IMR-90 (cell line): ENCODE data around the gene PPP1R27.

ENCODE experiments used
- BHLHE40 ChIP-seq: fragments of 150-350 bp; IDR thresholded peaks from 2 replicates; pipeline ENCODE4 v1.6.1; 2016; ENCODE audit warnings: mild to moderate bottlenecking, low read depth, low read length
- CEBPB ChIP-seq: IDR thresholded peaks from 2 replicates; pipeline ENCODE4 v1.6.1; 2012; ENCODE audit warnings: low read depth, low read length, improper control_type of control experiment
- FOS ChIP-seq: fragments of 150-350 bp; IDR thresholded peaks from 2 replicates; pipeline ENCODE4 v1.6.1; 2016; ENCODE audit warnings: low read depth, low read length
- MAFK ChIP-seq: IDR thresholded peaks from 2 replicates; pipeline ENCODE4 v1.6.1; 2012; ENCODE audit warnings: low read depth, low read length, improper control_type of control experiment
- MAZ ChIP-seq: IDR thresholded peaks from 2 replicates; pipeline ENCODE4 v1.6.1; 2012; ENCODE audit warnings: low read depth, mild to moderate bottlenecking, low read length, improper control_type of control experiment, moderate library complexity, borderline replicate concordance
- MXI1 ChIP-seq: IDR thresholded peaks from 2 replicates; pipeline ENCODE4 v1.6.1; 2012; ENCODE audit warnings: low read depth, mild to moderate bottlenecking, low read length, moderate library complexity, borderline replicate concordance
- POLR2A ChIP-seq: IDR thresholded peaks from 2 replicates; pipeline ENCODE4 v1.6.1; 2012; ENCODE audit warnings: mild to moderate bottlenecking, low read depth, low read length
- RAD21 ChIP-seq: IDR thresholded peaks from 2 replicates; pipeline ENCODE4 v1.6.1; 2012; ENCODE audit warnings: low read length, improper control_type of control experiment
- RCOR1 ChIP-seq: IDR thresholded peaks from 2 replicates; pipeline ENCODE4 v1.6.1; 2012; ENCODE audit warnings: mild to moderate bottlenecking, low read length, improper control_type of control experiment; ENCODE audit not compliant: insufficient replicate concordance
- RFX5 ChIP-seq: IDR thresholded peaks from 2 replicates; pipeline ENCODE4 v1.8.0; 2012; ENCODE audit warnings: low read depth, mild to moderate bottlenecking, low read length, moderate library complexity
- SMC3 ChIP-seq: fragments of 150-350 bp; IDR thresholded peaks from 2 replicates; pipeline ENCODE4 v1.6.1; 2016; ENCODE audit warnings: low read depth, mild to moderate bottlenecking, antibody characterized with exemption, low read length, moderate library complexity
- TF ChIP-seq, protein P1 (sequence below): conservative IDR thresholded peaks from 2 replicates; pipeline ENCODE4 v1.5.1; 2012; ENCODE audit warnings: mild to moderate bottlenecking, low read depth, low read length, improper control_type of control experiment
- TF ChIP-seq, protein P2 (sequence below): fragments of 150-350 bp; IDR thresholded peaks from 2 replicates; pipeline ENCODE4 v1.6.1; 2017; ENCODE audit warnings: mild to moderate bottlenecking, antibody characterized with exemption, low read length, low read depth
- TF ChIP-seq, protein P3 (sequence below): fragments of 150-350 bp; IDR thresholded peaks from 2 replicates; pipeline ENCODE4 v1.6.1; 2016; ENCODE audit warnings: low read depth, mild to moderate bottlenecking, low read length, moderate library complexity, borderline replicate concordance

DNA sequence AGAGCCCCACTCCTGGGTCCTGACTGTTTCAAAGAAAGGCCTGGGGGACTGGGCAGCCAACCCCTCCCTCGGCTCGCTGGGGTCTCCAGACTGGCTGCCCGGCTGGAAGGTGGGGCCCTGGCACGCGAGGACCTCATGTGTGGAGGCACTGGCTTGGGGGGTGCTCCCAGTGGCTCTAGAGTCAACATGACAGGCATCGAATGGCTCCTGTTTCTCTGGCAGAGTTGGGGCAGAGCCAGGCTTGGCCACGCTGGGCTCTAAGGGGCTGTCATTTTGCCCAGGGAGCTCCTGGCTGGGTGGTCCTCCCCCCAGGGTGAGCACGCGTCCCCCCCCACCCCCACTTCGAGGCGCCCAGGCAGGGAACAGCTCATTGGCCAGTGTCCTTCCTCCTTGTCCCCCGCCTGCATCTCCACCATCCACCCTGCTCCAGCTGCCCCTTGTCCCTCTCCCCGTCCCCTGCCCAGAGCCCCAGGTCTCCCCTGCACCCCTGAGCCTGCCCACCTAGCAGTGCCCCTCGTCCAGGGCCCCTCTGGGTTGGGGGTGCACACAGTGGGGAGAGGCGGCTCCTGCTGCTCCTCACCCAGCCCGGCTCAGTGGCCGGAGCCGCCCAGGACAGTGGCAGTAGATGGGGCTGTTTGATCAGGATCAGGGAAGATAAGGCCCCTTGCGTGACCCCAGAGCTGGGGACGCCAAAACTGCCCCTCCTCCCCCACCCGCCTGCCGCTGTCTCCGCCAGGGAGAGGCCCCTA lies 28.2 kb downstream of the PPP1R27 start:
- TF ChIP-seq SMC3: no peak
- TF ChIP-seq MAFK: no peak
- TF ChIP-seq, protein P1, sequence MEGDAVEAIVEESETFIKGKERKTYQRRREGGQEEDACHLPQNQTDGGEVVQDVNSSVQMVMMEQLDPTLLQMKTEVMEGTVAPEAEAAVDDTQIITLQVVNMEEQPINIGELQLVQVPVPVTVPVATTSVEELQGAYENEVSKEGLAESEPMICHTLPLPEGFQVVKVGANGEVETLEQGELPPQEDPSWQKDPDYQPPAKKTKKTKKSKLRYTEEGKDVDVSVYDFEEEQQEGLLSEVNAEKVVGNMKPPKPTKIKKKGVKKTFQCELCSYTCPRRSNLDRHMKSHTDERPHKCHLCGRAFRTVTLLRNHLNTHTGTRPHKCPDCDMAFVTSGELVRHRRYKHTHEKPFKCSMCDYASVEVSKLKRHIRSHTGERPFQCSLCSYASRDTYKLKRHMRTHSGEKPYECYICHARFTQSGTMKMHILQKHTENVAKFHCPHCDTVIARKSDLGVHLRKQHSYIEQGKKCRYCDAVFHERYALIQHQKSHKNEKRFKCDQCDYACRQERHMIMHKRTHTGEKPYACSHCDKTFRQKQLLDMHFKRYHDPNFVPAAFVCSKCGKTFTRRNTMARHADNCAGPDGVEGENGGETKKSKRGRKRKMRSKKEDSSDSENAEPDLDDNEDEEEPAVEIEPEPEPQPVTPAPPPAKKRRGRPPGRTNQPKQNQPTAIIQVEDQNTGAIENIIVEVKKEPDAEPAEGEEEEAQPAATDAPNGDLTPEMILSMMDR: no peak
- no peak for TF ChIP-seq POLR2A
- TF ChIP-seq RCOR1: no peak
- TF ChIP-seq RFX5: no peak
- TF ChIP-seq CEBPB: no peak
- TF ChIP-seq FOS: no peak
- TF ChIP-seq RAD21: no peak
- TF ChIP-seq, protein P2, sequence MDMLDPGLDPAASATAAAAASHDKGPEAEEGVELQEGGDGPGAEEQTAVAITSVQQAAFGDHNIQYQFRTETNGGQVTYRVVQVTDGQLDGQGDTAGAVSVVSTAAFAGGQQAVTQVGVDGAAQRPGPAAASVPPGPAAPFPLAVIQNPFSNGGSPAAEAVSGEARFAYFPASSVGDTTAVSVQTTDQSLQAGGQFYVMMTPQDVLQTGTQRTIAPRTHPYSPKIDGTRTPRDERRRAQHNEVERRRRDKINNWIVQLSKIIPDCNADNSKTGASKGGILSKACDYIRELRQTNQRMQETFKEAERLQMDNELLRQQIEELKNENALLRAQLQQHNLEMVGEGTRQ: no peak
- TF ChIP-seq, protein P3, sequence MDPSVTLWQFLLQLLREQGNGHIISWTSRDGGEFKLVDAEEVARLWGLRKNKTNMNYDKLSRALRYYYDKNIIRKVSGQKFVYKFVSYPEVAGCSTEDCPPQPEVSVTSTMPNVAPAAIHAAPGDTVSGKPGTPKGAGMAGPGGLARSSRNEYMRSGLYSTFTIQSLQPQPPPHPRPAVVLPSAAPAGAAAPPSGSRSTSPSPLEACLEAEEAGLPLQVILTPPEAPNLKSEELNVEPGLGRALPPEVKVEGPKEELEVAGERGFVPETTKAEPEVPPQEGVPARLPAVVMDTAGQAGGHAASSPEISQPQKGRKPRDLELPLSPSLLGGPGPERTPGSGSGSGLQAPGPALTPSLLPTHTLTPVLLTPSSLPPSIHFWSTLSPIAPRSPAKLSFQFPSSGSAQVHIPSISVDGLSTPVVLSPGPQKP: no peak
- TF ChIP-seq MAZ: no peak
- TF ChIP-seq MXI1: no peak
- TF ChIP-seq BHLHE40: no peak
